Activated CD8-positive, alpha-beta memory T cell treated with anti-CD3 and anti-CD28 coated beads for 36 hours (primary cell): ENCODE data around the gene SORCS2. TPM values are rescaled to one million over a fixed set of nuclear protein-coding genes. Genes with fewer than 3 reads are reported as not detected.
"Not testable (repeated sequence)": the region's sequence is repeated elsewhere in the genome, so short reads cannot be mapped to it uniquely, and the experiment has no call there.

Experiments used
- CTCF ChIA-PET: fragments of 350-600 bp; sonication (Branson Sonifier 250); formaldehyde crosslinking; loops from one replicate; lab custom pipeline; 2021; ENCODE audit warnings: antibody characterized with exemption; lab: Charles Lee
- POLR2A ChIA-PET: fragments of 350-600 bp; sonication (Branson Sonifier 250); formaldehyde crosslinking; loops from one replicate; lab custom pipeline; 2021; ENCODE audit warnings: antibody characterized with exemption; lab: Charles Lee
- total RNA-seq, 2 experiments: library from RNA; stranded (reverse); gene quantifications; one replicate each; pipeline ENCODE4 v1.2.3, GENCODE V29; 2021

Gene SORCS2
- total RNA-seq, 2 experiments from 2014 or later: not detected

DNA sequence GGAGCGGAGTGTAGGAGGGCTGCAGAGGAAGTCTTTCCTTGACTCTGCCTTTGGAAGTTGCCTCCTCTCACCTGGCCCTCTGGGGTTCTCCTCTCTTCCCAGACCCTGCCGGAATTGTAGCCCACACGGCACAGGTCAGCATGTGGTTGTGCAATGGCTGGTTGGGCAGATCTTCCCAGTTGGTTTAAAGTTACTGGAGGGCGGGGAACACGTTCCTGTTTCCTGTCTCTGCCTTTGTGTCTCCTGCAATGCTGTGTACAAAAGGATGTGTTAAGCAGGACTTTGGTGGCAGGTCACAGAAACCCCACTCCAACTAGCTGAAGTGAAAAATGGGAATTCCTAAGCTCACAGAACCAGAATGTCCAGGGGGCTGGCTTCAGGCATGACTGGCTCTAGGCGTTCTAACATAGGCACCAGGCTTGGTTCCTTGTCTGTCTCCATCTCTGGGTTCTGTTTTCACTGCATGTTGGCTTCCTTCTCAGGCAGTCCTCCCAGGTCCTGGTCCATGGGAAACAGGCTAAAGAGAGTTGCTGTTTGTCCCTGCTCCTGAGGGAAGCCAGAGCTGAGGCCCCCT lies 19.9 kb downstream of the SORCS2 start:
- POLR2A ChIA-PET: no interaction called here
- CTCF ChIA-PET: no interaction called here

GRCh38 chr4:7212921-7213320 lies 20.6 kb downstream of the SORCS2 start:
- CTCF ChIA-PET: no interaction called here
- POLR2A ChIA-PET: no interaction called here

DNA sequence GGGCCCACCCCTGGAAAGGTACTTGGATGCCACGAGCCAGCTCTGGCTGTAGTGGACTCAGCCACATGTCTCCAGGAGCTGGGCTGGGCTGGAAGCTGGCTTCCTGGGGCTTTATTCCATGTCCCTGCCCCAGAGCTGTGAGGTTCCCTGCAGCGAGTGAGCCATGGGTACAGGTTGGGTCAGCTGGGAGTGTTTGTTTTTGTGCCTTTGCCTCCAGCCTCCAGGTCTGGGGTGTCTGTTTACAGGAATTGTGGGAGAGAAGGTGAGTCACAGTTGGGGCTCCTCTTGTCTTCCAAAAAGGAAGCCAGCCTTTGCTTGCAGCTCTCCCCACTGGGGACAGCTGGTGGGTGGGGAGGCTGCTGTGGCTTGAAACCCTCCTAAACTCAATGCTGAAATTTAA lies 21.5 kb downstream of the SORCS2 start:
- ChIA-PET POLR2A (no interaction called here), CTCF (no interaction called here)

- ChIA-PET POLR2A (no interaction called here), CTCF (no interaction called here)
Observed at GRCh38 chr4:7214359-7214758, 22.0 kb downstream of the SORCS2 start.

DNA sequence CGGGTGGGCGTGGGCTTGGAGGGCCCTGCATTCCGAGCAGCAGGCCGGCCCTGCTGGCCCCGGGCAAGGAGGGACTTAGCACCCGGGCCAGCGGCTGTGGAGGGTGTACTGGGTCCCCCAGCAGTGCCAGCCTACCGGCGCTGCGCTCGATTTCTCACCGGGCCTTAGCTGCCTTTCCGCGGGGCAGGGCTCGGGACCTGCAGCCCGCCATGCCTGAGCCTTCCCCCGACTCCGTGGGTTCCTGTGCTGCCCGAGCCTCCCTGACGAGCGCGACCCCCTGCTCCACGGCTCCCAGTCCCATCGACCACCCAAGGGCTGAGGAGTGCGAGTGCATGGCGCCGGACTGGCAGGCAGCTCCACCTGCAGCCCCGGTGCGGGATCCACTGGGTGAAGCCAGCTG lies 22.8 kb downstream of the SORCS2 start:
- CTCF ChIA-PET, POLR2A ChIA-PET: not testable (repeated sequence)

DNA sequence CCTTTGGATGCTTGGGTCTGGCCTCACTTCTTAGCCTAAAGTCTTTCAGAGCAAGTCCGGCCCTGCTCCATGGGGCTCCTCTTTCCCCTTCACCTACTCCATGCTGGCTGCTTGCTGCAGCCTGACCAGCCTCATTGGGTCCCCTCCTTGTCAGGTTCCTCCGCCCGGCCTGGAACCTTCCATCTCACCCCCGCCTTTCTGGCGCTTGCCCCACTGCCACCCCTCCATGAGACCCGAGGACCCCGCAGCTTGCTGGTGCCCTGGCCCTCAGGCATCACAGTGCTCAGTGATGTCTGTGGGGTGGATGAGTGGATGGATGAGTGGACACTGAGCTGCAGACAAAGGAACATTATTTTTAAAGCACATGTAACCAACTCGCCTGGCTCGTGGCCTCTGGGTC lies 24.7 kb downstream of the SORCS2 start:
- ChIA-PET CTCF (no interaction called here), POLR2A (no interaction called here)

DNA sequence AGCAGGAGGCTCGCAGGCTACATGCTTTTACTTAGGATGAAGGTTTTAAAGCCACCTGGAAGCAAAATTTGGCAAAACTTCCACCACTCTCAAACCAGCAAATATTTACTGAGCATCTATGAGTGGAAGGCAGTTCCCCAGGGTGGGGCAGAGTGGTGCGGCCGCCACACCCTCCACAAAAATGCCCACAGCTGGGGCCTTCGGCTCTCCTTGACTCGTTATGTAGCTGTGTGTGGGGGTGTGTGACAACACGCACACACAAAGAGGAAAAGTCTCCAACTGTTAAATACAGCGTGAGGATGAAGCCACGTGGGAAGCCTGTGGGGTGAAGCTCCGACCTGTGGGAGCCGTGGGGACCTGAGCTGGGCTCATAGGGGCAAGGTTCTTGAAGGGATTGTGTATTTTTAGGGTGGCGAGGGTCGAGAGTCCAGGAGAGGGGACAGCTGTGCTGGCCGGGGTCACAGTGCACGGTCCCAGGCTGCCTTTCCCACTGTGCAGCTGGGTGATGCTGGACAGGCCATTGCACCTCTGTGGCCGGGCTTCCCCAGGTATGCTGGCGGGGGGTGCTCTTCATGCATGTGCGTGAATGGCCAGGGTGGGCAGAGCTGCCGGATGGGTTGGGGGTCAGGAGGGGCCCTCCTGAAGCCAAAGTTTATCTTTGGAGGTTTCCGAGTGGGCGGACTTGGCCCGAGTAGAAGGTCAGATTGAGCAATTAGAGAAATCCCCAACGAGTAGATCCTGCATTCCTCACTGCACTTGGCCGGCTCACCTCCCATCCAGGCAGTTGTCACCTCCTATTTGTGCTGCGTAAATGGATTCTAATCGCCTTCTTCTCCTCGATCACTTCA lies 25.4 kb downstream of the SORCS2 start:
- ChIA-PET CTCF (no interaction called here), POLR2A (no interaction called here)

DNA sequence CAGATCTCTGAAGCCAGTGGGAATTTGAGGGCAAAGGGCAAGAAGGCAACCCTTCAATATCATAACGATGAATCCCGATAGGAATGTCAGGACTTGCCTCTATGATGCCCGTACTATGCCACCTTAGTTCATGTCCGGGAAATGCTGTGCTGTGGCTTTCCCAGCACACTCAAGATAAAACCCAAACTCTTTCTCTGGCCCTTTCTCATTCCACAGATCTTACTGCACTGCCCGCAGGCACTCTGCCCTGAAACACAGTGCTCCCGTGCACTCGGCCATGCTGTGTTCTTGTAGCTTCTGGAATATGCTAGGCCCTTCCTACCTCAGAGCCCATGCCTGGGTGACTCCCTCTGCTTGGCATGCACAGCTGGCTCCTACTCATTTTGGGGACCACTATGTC lies 26.3 kb downstream of the SORCS2 start:
- ChIA-PET CTCF (no interaction called here), POLR2A (no interaction called here)

DNA sequence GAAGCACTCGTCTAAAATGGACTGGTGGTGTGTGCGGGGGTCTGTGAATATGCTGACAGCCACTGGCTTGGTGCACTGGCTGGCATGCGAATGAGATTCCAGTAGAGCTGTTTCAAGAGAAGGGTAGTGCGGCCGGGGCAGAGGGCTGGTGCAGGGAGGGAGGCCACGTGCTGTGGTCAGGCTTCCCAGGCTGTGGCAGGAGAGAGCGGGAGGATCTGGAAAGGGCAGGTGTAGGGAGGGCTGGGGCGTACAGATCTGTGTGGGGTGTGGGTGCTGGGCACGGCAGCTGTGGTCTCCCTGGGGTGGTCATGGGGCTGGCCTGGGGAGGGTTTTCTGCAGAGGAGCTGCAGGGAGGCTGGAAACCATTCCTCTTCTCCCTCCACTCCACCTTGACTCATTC lies 30.2 kb downstream of the SORCS2 start:
- POLR2A ChIA-PET: no interaction called here

GRCh38 chr4:7223541-7223940 lies 31.2 kb downstream of the SORCS2 start:
- POLR2A ChIA-PET: no interaction called here
- CTCF ChIA-PET: no interaction called here

More for the DNA sequence above, 30.2 kb downstream of the SORCS2 start:
- CTCF ChIA-PET: no interaction called here

- POLR2A ChIA-PET: no interaction called here
- CTCF ChIA-PET: no interaction called here
Observed at GRCh38 chr4:7224001-7224400, 31.7 kb downstream of the SORCS2 start.

GRCh38 chr4:7224878-7225533 lies 32.7 kb downstream of the SORCS2 start:
- CTCF ChIA-PET: no interaction called here
- POLR2A ChIA-PET: no interaction called here

- CTCF ChIA-PET: no interaction called here
- POLR2A ChIA-PET: no interaction called here
Observed at GRCh38 chr4:7226439-7226838, 34.1 kb downstream of the SORCS2 start.

DNA sequence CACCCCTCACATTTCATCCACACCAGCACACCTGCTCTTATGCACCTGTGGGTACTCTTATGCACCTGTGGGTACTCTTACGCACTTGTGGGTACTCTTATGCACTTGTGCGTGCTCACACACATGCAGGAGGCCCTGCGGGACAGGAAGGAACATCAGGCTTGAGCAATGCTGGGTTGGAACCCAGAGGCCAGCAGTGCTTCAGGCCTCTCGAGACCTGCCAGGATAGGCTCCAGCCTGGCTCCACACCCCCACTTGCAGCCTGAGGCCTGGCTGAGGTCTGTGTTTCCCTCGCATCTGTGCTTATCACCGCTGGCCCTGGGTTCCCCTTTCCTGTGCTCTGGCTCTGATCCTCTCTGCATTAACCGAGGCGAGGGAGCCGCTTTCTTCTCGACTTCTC lies 34.7 kb downstream of the SORCS2 start:
- POLR2A ChIA-PET: no interaction called here

DNA sequence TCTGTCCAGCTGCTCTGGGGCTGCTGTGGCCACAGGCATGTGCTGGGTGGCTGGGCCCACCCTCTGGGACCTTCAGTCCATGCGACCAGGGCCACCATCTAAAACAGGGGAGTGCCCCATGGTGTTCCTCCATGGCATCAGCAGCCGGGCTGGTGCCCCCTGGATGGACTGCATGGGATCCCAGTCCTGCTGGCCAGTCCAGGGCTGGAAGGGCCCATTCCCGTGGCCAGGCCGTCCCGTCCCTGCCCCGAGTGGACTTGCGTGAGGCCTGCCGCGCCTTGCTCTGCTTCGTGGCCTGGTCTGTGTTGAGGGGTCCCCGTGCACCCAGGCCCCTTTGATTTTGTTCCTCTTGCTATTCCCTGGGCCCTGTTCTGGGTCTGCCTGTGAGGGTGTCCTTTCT lies 36.4 kb downstream of the SORCS2 start:
- POLR2A ChIA-PET: no interaction called here
- CTCF ChIA-PET: no interaction called here

More for the DNA sequence above, 34.7 kb downstream of the SORCS2 start:
- CTCF ChIA-PET: no interaction called here

- ChIA-PET POLR2A (no interaction called here), CTCF (no interaction called here)
Observed at GRCh38 chr4:7232061-7232650, 39.8 kb downstream of the SORCS2 start.

DNA sequence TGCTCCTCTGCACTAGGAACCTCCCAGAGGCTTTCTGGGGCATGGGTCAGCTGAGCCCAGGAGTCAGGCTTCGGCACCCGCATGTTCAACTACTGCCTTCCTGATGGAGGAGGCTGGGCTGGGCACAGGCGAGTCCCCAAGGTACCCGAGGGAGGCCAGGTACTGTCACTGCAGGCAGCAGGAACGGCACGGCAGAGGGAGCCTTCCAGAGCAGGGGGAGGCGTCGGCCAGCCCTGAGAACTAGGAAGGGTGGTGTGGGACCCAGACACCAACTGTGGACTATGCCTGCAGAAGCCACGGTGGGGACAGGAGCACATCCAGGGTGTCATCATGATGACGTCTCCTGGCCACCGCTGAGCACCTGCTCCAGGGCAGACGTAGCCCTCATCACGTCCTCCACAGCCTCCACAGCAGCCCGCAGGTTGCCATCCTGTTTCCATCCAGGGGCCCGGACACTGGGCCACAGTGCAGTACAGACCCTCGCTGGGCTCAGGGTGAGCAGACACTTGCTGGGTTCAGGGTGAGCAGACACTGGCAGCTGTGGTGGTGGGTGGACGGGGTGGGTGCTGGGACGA lies 40.8 kb downstream of the SORCS2 start:
- ChIA-PET POLR2A (no interaction called here), CTCF (no interaction called here)

- ChIA-PET POLR2A (no interaction called here), CTCF (no interaction called here)
Observed at GRCh38 chr4:7233601-7234000, 41.3 kb downstream of the SORCS2 start.

GRCh38 chr4:7234355-7235029 lies 42.2 kb downstream of the SORCS2 start:
- CTCF ChIA-PET: no interaction called here
- POLR2A ChIA-PET: no interaction called here

DNA sequence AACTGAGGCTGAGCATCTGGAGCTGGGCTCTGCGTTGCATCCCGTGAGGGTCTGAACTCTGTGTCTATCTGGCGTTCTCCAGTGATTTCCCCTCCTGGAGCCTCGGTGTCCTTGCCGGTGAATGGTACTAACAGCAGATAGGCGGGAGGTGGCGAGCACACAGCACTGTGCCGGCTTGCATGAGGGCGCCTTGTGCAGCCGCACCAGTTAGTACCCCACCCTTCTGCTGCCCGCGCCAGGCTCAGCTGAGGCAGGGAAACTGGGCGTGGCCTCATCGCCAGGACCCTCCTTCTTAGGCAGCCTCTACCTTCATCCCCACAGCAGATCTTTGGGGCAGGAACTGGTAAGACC lies 42.7 kb downstream of the SORCS2 start:
- CTCF ChIA-PET: no interaction called here

More for the DNA sequence above, 42.7 kb downstream of the SORCS2 start:
- POLR2A ChIA-PET: no interaction called here
